SK-N-MC (cell line): ENCODE measurements around the gene MAT2A.

Experiments used
- EZH2 ChIP-seq: fragments of 200-600 bp; sonication (generic); IDR thresholded peaks from one replicate; pipeline ENCODE4 v1.6.1; 2017; ENCODE audit warnings: antibody characterized with exemption
- FOXP2 ChIP-seq: optimal IDR thresholded peaks from 2 replicates; pipeline ENCODE3; 2011; ENCODE audit warnings: mild to moderate bottlenecking, moderate library complexity; ENCODE audit not compliant: insufficient read depth; ENCODE audit errors: extremely low read length, control extremely low read depth
- POLR2AphosphoS5 ChIP-seq: IDR thresholded peaks from 2 replicates; pipeline ENCODE4 v1.6.1; 2012; ENCODE audit warnings: mild to moderate bottlenecking, low read depth, low read length, borderline replicate concordance

DNA sequence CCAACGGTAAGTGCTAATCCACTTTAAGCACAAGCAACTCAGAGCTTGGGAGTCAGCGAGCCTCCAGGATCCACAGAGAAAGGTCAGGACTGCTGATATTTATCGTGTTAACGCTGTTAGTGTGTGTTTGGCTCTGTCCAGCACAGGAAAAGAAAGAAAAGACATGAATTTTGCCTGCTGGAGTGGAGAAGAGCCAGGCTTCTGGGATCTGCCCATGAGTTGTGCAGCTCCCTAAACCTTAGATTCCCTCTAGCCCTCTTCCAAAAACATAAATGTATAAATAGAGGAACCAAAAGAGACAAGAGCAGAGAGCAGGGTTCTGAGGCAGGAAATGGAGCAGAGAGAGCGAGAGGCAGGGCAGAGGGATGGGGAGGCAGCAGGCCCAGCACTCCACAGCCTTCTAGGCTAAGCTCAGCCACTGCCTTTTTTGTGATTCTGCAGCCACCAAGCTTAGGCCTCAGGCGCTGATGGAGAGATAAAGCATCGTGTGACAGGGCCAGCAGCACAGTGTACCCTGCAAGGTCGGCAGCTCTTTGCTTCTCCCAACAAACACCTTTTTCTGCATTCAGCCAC, 14.5 kb upstream of the MAT2A start:
- TF ChIP-seq POLR2AphosphoS5 (no peak), EZH2 (no peak), FOXP2 (no peak)
